SK-N-SH (cell line): ENCODE measurements around the gene SPTLC2. TPM values are rescaled to one million over a fixed set of nuclear protein-coding genes. Genes with fewer than 3 reads are reported as not detected.

Experiments used
- CTCF ChIA-PET: fragments of 300-600, 350-600 bp; formaldehyde crosslinking; extraction: SDS; loops from one replicate; lab custom pipeline; 2021; lab: Yijun Ruan, JAX
- POLR2A ChIA-PET: fragments of 350-600 bp; sonication (Branson Sonifier 250); formaldehyde crosslinking; extraction: SDS; loops from one replicate; lab custom pipeline; 2020; ENCODE audit warnings: antibody characterized with exemption, inconsistent platforms; lab: Yijun Ruan, JAX
- DNase-seq: peaks from one replicate; pipeline ENCODE4 v3.0.0; 2012
- H2AFZ ChIP-seq: fragments of 200-600 bp; sonication (generic); 2 replicates; pipeline ENCODE4 v1.8.1; 2016; ENCODE audit warnings: antibody characterized with exemption, mild to moderate bottlenecking, low read depth
- H3F3A ChIP-seq: fragments of 200-600 bp; sonication (generic); replicated peaks from 2 replicates; pipeline ENCODE3; 2016; ENCODE audit warnings: antibody characterized with exemption, mild to moderate bottlenecking; ENCODE audit not compliant: insufficient read depth
- H3K27ac ChIP-seq, 2 experiments: fragments of 200-500 bp in 1 of 2; fragments of 200-600 bp in 1 of 2; sonication (Bioruptor generic) in 1 of 2; sonication (generic), shearing (Covaris generic) in 1 of 2; 2 replicates each; pipeline versions ENCODE4 v1.5.1 to v1.6.1; 2014 to 2016; ENCODE audit warnings: low read depth in 2 of 2, inconsistent platforms in 1 of 2, low read length in 1 of 2, mild to moderate bottlenecking in 1 of 2, mixed read lengths in 1 of 2
- H3K27me3 ChIP-seq: fragments of 200-600 bp; sonication (generic), shearing (Covaris generic); 2 replicates; pipeline ENCODE4 v1.6.1; 2016; ENCODE audit warnings: mixed run types; ENCODE audit not compliant: insufficient read depth
- H3K36me3 ChIP-seq, 2 experiments: fragments of 200-500 bp in 1 of 2; fragments of 200-600 bp in 1 of 2; sonication (Bioruptor generic) in 1 of 2; sonication (generic) in 1 of 2; replicated peaks in 1 of 2; 2 replicates each; pipeline versions ENCODE3 to v1.5.1; 2014 to 2016; ENCODE audit warnings: low read length in 1 of 2, mild to moderate bottlenecking in 1 of 2; ENCODE audit not compliant: insufficient read depth in 2 of 2, control insufficient read depth in 1 of 2
- H3K4me1 ChIP-seq, 2 experiments: fragments of 200-500 bp in 1 of 2; fragments of 200-600 bp in 1 of 2; sonication (Bioruptor generic) in 1 of 2; sonication (generic), shearing (Covaris generic) in 1 of 2; 2 replicates each; pipeline versions ENCODE4 v1.5.1 to v1.6.1; 2014 to 2016; ENCODE audit warnings: low read depth in 1 of 2, low read length in 1 of 2, mixed run types in 1 of 2; ENCODE audit not compliant: insufficient read depth in 2 of 2, control insufficient read depth in 1 of 2
- H3K4me2 ChIP-seq: fragments of 200-600 bp; sonication (generic), shearing (Covaris generic); 2 replicates; pipeline ENCODE4 v1.6.1; 2017; ENCODE audit warnings: mixed run types
- H3K4me3 ChIP-seq, 2 experiments: fragments of 200-500 bp in 1 of 2; fragments of 200-600 bp in 1 of 2; sonication (Bioruptor generic) in 1 of 2; sonication (generic), shearing (Covaris generic) in 1 of 2; 2 replicates each; pipeline versions ENCODE4 v1.5.1 to v1.8.1; 2014 to 2016; ENCODE audit warnings: low read depth in 2 of 2, inconsistent platforms in 1 of 2, low read length in 1 of 2, mild to moderate bottlenecking in 1 of 2, mixed read lengths in 1 of 2, moderate library complexity in 1 of 2
- H3K79me2 ChIP-seq: fragments of 200-600 bp; sonication (generic); 2 replicates; pipeline ENCODE4 v1.8.1; 2017; ENCODE audit warnings: mild to moderate bottlenecking; ENCODE audit not compliant: insufficient read depth
- H3K9ac ChIP-seq: fragments of 200-600 bp; sonication (generic); 2 replicates; pipeline ENCODE4 v1.6.1; 2017; ENCODE audit warnings: mixed run types
- H3K9me2 ChIP-seq: fragments of 200-600 bp; sonication (generic); 2 replicates; pipeline ENCODE4 v1.6.1; 2017; ENCODE audit warnings: mixed run types
- H3K9me3 ChIP-seq: fragments of 200-600 bp; sonication (generic); 2 replicates; pipeline ENCODE4 v1.6.1; 2017; ENCODE audit warnings: mixed run types, mild to moderate bottlenecking, moderate library complexity
- H4K20me1 ChIP-seq: fragments of 200-600 bp; sonication (generic); 2 replicates; pipeline ENCODE4 v1.6.1; 2017; ENCODE audit warnings: mild to moderate bottlenecking, mixed run types; ENCODE audit not compliant: insufficient read depth
- CTCF ChIP-seq: fragments of 200-600 bp; sonication (generic); IDR thresholded peaks from 2 replicates; pipeline ENCODE4 v1.6.1; 2017; ENCODE audit warnings: antibody characterized with exemption, mild to moderate bottlenecking, moderate library complexity
- EZH2phosphoT487 ChIP-seq: fragments of 200-600 bp; sonication (generic); IDR thresholded peaks from 2 replicates; pipeline ENCODE4 v1.6.1; 2017; ENCODE audit warnings: low read depth, mixed run types, mild to moderate bottlenecking, antibody characterized with exemption, moderate library complexity, borderline replicate concordance
- GABPA ChIP-seq: IDR thresholded peaks from 2 replicates; pipeline ENCODE4 v1.4.0; 2012; ENCODE audit warnings: low read depth, mild to moderate bottlenecking
- GATA2 ChIP-seq: sonication (generic); formaldehyde crosslinking; IDR thresholded peaks from 2 replicates; pipeline ENCODE4 v1.5.0; 2020; ENCODE audit warnings: mild to moderate bottlenecking, missing genetic modification reagents
- JUND ChIP-seq: IDR thresholded peaks from 2 replicates; pipeline ENCODE4 v1.4.0; 2012
- MEF2A ChIP-seq: IDR thresholded peaks from 2 replicates; pipeline ENCODE4 v1.4.0; 2012; ENCODE audit warnings: low read depth, borderline replicate concordance
- NFIC ChIP-seq: IDR thresholded peaks from 2 replicates; pipeline ENCODE4 v1.4.0; 2012; ENCODE audit warnings: borderline replicate concordance
- PBX3 ChIP-seq: IDR thresholded peaks from 2 replicates; pipeline ENCODE4; 2012
- POLR2AphosphoS5 ChIP-seq: IDR thresholded peaks from 2 replicates; pipeline ENCODE4 v1.6.1; 2012; ENCODE audit warnings: low read depth, low read length
- RAD21 ChIP-seq: IDR thresholded peaks from 2 replicates; pipeline ENCODE4 v1.6.1; 2012; ENCODE audit warnings: mild to moderate bottlenecking, low read length
- RCOR1 ChIP-seq: fragments of 150-350 bp; IDR thresholded peaks from 2 replicates; pipeline ENCODE4 v1.6.1; 2017; ENCODE audit warnings: antibody characterized with exemption, low read length
- SIN3A ChIP-seq: IDR thresholded peaks from 2 replicates; pipeline ENCODE4 v1.6.1; 2012; ENCODE audit warnings: low read depth, mild to moderate bottlenecking, low read length, moderate library complexity, borderline replicate concordance
- TCF12 ChIP-seq: IDR thresholded peaks from 2 replicates; pipeline ENCODE4 v1.4.0; 2012
- TEAD4 ChIP-seq: IDR thresholded peaks from 2 replicates; pipeline ENCODE4 v1.4.0; 2012; ENCODE audit warnings: mild to moderate bottlenecking, borderline replicate concordance; ENCODE audit not compliant: insufficient read depth
- USF2 ChIP-seq: fragments of 150-350 bp; IDR thresholded peaks from 2 replicates; pipeline ENCODE4 v1.6.1; 2017; ENCODE audit warnings: antibody characterized with exemption, low read length, low read depth, borderline replicate concordance
- WGBS: methylation state at CpG from one replicate; pipeline ENCODE4 v1.1.6; 2017; ENCODE audit warnings: low lambda C conversion rate; 5-methylcytosine and 5-hydroxymethylcytosine counted together
- polyA plus RNA-seq, 3 experiments: library from polyadenylated mRNA; depleted of rRNA; stranded (reverse); fragments of >200 nt; gene quantifications; 2 replicates each; pipeline ENCODE4 v1.2.3, GENCODE V29; 2012

SPTLC2 gene
- polyA plus RNA-seq, 1 of the 3 experiments (the other 2 are of a cell fraction) = 10.2 TPM

- Histone ChIP-seq H3K4me2 (peak overlapping the region; percentile 84), H3K4me1 (peaks cover 0 to 20% of the 10 kb centered on the region in 2 experiments; a peak in 3 of 4 replicates), H3K9me2 (no peaks in the 10 kb centered on the region), H3K36me3 (peaks cover 0 to 3% of the 10 kb centered on the region in 2 experiments), H3K27me3 (no peaks in the 10 kb centered on the region), H2AFZ (no peak overlapping the region), H3F3A (peaks cover 19% of the 10 kb centered on the region), H3K4me3 (no peak overlapping the region), H4K20me1 (peaks cover 7% of the 10 kb centered on the region), H3K79me2 (peaks cover 79% of the 10 kb centered on the region), H3K27ac (peak overlapping the region in 1 of 2 experiments; percentile 62; a peak in 2 of 4 replicates), H3K9me3 (no peaks in the 10 kb centered on the region), H3K9ac (no peak overlapping the region)
- WGBS = 40% methylated on average over 1 of the region's 1 CpG
- DNase-seq = no peak
- ChIA-PET POLR2A (no interaction called here), CTCF (interaction anchor here (2.5 kb wide), 1 partner anchor 9 kb away, joined by 18 read pairs; no protein-coding TSS in a partner anchor)
- TF ChIP-seq MEF2A = no peak
- no peak for TF ChIP-seq TCF12
- TF ChIP-seq USF2 = no peak
- TF ChIP-seq CTCF = no peak
- TF ChIP-seq TEAD4 = no peak
- no peak for TF ChIP-seq GABPA
- no peak for TF ChIP-seq POLR2AphosphoS5
- no peak for TF ChIP-seq SIN3A
Observed at GRCh38 chr14:77613201-77613600, 3.2 kb downstream of the SPTLC2 start.

- Histone ChIP-seq H4K20me1 (peaks cover 16% of the 10 kb centered on the region), H3K27ac (peak overlapping the region; percentile 23 to 62; a peak in 3 of 4 replicates)
- TF ChIP-seq GATA2 (no peak), RCOR1 (no peak), EZH2phosphoT487 (no peak), TEAD4 (peak; percentile 65; the same call in 1 of the 2 replicates), TCF12 (no peak; the same call in 1 of the 2 replicates), RAD21 (no peak), NFIC (no peak), PBX3 (0 out of 2 replicates have a peak, but pooled peaks have one; percentile 4), JUND (peak; percentile 26; the same call in 1 of the 2 replicates)
- TF ChIP-seq, all 33 proteins: peak for 3
- peaks cover 0 to 20% of the 10 kb centered on the region in 2 experiments; a peak in 3 of 4 replicates for H3K4me1 ChIP-seq
- H3K79me2 ChIP-seq = peaks cover 90% of the 10 kb centered on the region
- H3K9me2 ChIP-seq = no peaks in the 10 kb centered on the region
- H3K9me3 ChIP-seq = no peaks in the 10 kb centered on the region
- H2AFZ ChIP-seq = no peak overlapping the region
- H3F3A ChIP-seq = peaks cover 17% of the 10 kb centered on the region
- ChIA-PET POLR2A (no interaction called here), CTCF (interaction anchor here (2.5 kb wide), 1 partner anchor 8 kb away, joined by 18 read pairs; no protein-coding TSS in a partner anchor)
- no peaks in the 10 kb centered on the region for H3K27me3 ChIP-seq
- H3K9ac ChIP-seq = peak overlapping the region; percentile 30; the same call in 1 of the 2 replicates
- peak overlapping the region; percentile 84 for H3K4me2 ChIP-seq
- no peak for DNase-seq
- H3K36me3 ChIP-seq = peaks cover 0 to 3% of the 10 kb centered on the region in 2 experiments
- 77% methylated on average over 2 of the region's 2 CpGs for WGBS
- H3K4me3 ChIP-seq = no peak overlapping the region
Observed at GRCh38 chr14:77612011-77612620, 4.3 kb downstream of the SPTLC2 start.
